ENCODE results near the gene MEIOSIN. TPM values are rescaled to one million over a fixed set of nuclear protein-coding genes. Genes with fewer than 3 reads are reported as not detected.

MEIOSIN gene
- polyA plus RNA-seq, 1 of the 3 experiments (the other 2 are of a cell fraction), result 0.03 TPM

DNA sequence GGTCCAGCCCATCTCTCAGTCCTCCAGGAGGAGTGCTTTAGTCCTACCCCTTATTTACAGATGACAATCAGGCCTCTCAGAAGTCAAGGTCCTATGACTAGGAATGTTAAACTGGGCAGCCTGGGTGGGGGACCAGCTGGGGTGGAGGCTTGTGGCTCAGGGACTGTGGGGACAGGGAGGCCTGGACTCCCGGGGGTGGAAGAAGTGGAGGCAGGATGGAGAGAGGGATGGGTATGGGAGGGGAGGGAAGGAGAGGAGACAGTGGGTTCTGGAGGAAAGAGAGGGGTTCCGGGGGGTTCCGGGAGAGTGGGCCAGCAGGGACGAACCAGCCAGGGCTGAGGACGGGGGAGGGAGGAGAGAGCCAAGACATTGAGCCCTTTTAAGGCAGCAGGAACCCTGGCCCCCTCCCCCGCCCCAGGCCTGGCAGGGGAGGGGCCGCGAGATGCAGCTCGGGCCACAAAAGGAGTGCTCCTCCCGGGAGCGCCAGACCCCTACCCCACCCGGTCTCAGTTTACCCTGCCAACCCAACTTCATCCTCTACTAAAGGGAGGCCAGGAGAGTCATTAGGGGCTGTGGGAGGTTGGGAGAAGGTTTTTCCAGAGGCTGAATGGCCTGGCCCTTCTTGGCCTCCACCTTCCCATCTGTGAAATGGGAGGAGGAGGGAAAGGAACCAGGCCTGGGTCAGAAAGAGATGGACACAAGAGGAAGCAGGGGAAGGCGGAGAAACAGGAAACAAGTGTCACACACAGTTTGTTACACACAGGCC is 47.4 kb downstream of the MEIOSIN start:
- H4K20me1 ChIP-seq (ENCODE audit: insufficient read depth), result 0 out of 2 replicates have a peak, but pooled peaks cover 8% of the 10 kb centered on the region
- no peak for TF ChIP-seq RXRA (IDR thresholded peaks at IDR 0.05; ENCODE audit: borderline replicate concordance, low read depth)
- no peak for TF ChIP-seq EZH2phosphoT487 (IDR thresholded peaks at IDR 0.05; ENCODE audit: borderline replicate concordance, low read depth)
- TF ChIP-seq TCF12 (IDR thresholded peaks at IDR 0.05), result no peak
- no peak for TF ChIP-seq EP300 (IDR thresholded peaks at IDR 0.05; ENCODE audit: borderline replicate concordance in 1 of 2, low read depth in 1 of 2, low read length in 1 of 2)
- no peak for DNase-seq
- H3K27ac ChIP-seq (ENCODE audit: low read depth in 2 of 2, low read length in 1 of 2), result peak overlapping the region; percentile 36 to 99; a peak in 3 of 4 replicates
- H3K4me3 ChIP-seq (ENCODE audit: low read depth in 2 of 2, low read length in 1 of 2), result peak overlapping the region; percentile 47 to 54; a peak in 2 of 4 replicates
- H3K4me1 ChIP-seq (ENCODE audit: control insufficient read depth in 1 of 2, insufficient read depth in 2 of 2, low read depth in 1 of 2, low read length in 1 of 2), result peaks cover 22 to 30% of the 10 kb centered on the region in 2 experiments; a peak in 3 of 4 replicates
- no peak overlapping the region for H2AFZ ChIP-seq (ENCODE audit: low read depth)
- no peaks in the 10 kb centered on the region for H3K27me3 ChIP-seq (ENCODE audit: insufficient read depth)
- H3F3A ChIP-seq (replicated peaks; ENCODE audit: insufficient read depth), result peaks cover 23% of the 10 kb centered on the region
- CTCF ChIA-PET, result interaction anchor here (5.1 kb wide), 1 partner anchor 11 kb away, joined by 27 read pairs; the partner anchor contains the start of gene SIX5
- H3K9me3 ChIP-seq, result no peaks in the 10 kb centered on the region
- H3K9ac ChIP-seq, result no peak overlapping the region
- 87% methylated on average over 13 of the region's 13 CpGs for WGBS (ENCODE audit: low lambda C conversion rate)
- POLR2A ChIA-PET, result interaction anchor here (2.7 kb wide), 1 partner anchor 10 kb away, joined by 7 read pairs; no protein-coding TSS in a partner anchor
- peaks cover 42% of the 10 kb centered on the region for H3K79me2 ChIP-seq (ENCODE audit: insufficient read depth)
- H3K36me3 ChIP-seq (replicated peaks in 1 of 2; ENCODE audit: control insufficient read depth in 1 of 2, insufficient read depth in 2 of 2, low read length in 1 of 2), result peaks cover 15 to 45% of the 10 kb centered on the region in 2 experiments
- H3K9me2 ChIP-seq, result no peaks in the 10 kb centered on the region
- peak overlapping the region; percentile 90 for H3K4me2 ChIP-seq

DNA sequence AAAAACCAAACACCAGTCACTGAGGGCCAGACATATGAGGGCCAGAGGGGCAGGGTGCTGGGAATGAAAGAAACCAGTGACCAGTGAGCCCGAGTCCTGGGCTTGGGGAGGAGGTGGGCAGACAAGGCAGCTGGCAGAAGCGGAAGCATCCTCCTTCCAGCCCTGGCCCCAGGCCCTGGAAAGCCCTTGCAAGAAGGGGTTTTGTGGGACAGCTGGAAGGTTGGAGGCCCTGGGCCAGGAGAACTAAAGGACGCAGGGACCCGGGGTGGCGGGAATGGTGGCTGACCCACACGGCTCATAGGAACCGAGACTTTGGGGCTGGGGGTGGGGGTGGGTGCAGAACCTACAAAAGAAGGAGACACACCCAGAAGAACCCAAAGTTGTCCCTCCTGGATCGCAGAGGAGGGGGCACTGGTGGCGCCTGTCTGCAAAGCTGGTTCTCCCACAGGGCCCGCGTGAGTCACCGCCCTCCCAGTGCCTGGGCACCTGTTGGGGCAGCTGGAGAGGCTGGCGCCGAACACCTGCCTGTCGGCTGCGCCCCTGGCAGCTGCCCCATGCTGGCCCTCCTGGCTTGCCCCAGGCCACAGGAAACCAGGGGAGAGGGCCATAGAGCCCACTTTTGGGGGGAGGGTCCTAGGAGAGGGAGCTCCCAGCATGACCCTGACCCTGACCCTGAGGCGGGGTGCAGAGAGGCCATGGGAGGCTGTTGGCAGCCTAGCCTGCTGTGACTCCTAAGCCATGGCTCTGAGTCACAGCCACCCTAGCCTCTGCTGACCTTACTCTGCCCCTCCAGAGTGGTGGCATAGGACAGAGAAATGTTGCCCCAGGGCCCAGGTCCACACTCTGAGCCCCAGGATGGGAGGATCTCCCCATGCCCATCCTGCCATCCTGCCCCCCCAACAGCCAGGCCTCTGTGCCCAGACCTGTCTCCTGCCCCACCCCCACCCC is 48.2 kb downstream of the MEIOSIN start:
- 79% methylated on average over 8 of the region's 17 CpGs for WGBS (ENCODE audit: low lambda C conversion rate)

More for the DNA sequence above, 48.2 kb downstream of the MEIOSIN start:
- H3K9ac ChIP-seq, result peak overlapping the region; percentile 72; the same call in 1 of the 2 replicates
- 0 out of 2 replicates have a peak, but pooled peaks cover 8% of the 10 kb centered on the region for H4K20me1 ChIP-seq (ENCODE audit: insufficient read depth)
- peaks cover 22 to 30% of the 10 kb centered on the region in 2 experiments; a peak in 3 of 4 replicates for H3K4me1 ChIP-seq (ENCODE audit: control insufficient read depth in 1 of 2, insufficient read depth in 2 of 2, low read depth in 1 of 2, low read length in 1 of 2)
- H3K4me2 ChIP-seq, result peak overlapping the region; percentile 90
- H3K36me3 ChIP-seq (replicated peaks in 1 of 2; ENCODE audit: control insufficient read depth in 1 of 2, insufficient read depth in 2 of 2, low read length in 1 of 2), result peaks cover 15 to 51% of the 10 kb centered on the region in 2 experiments
- peaks cover 47% of the 10 kb centered on the region for H3K79me2 ChIP-seq (ENCODE audit: insufficient read depth)
- CTCF ChIA-PET, result interaction anchor here (0.8 to 5.1 kb wide), 7 partner anchors 8 to 614 kb away, joined by 3 to 27 read pairs (median 7); partner anchors contain the start of gene SIX5
- peak overlapping the region; percentile 86 to 99 for H3K27ac ChIP-seq (ENCODE audit: low read depth in 2 of 2, low read length in 1 of 2)
- DNase-seq, result no peak
- peaks cover 20% of the 10 kb centered on the region for H3F3A ChIP-seq (replicated peaks; ENCODE audit: insufficient read depth)
- no peak overlapping the region for H2AFZ ChIP-seq (ENCODE audit: low read depth)
- no peaks in the 10 kb centered on the region for H3K9me3 ChIP-seq
- H3K4me3 ChIP-seq (ENCODE audit: low read depth in 2 of 2, low read length in 1 of 2), result peak overlapping the region; percentile 47 to 54
- no peaks in the 10 kb centered on the region for H3K9me2 ChIP-seq
- TF ChIP-seq TEAD4 (IDR thresholded peaks at IDR 0.05; ENCODE audit: borderline replicate concordance, insufficient read depth) (no peak), RXRA (IDR thresholded peaks at IDR 0.05; ENCODE audit: borderline replicate concordance, low read depth) (peak; percentile 58), FOSL2 (IDR thresholded peaks at IDR 0.05; ENCODE audit: borderline replicate concordance, low read depth) (0 out of 2 replicates have a peak, but pooled peaks have one; percentile 4), MXI1 (IDR thresholded peaks at IDR 0.05; ENCODE audit: low read depth, low read length) (no peak), TCF12 (IDR thresholded peaks at IDR 0.05) (peak; percentile 34; the same call in 1 of the 2 replicates)
- POLR2A ChIA-PET, result interaction anchor here (0.9 to 2.7 kb wide), 3 partner anchors 11 to 64 kb away, joined by 3 to 7 read pairs (median 4); no protein-coding TSS in a partner anchor
- no peaks in the 10 kb centered on the region for H3K27me3 ChIP-seq (ENCODE audit: insufficient read depth)

Data from SK-N-SH (cell line).